AG04449 (cell line): Measurements from ENCODE around the gene AKTIP.
"Not testable (repeated sequence)": the region's sequence is repeated elsewhere in the genome, so short reads cannot be mapped to it uniquely, and the experiment has no call there.

Experiments
- CTCF ChIA-PET: fragments of 350-600 bp; formaldehyde crosslinking; extraction: SDS; loops from one replicate; lab custom pipeline; 2021; ENCODE audit warnings: antibody characterized with exemption; lab: Yijun Ruan, JAX
- POLR2A ChIA-PET: fragments of 400-600, 350-600 bp; formaldehyde crosslinking; extraction: SDS; loops from one replicate; lab custom pipeline; 2020; ENCODE audit warnings: antibody characterized with exemption, inconsistent platforms; lab: Yijun Ruan, JAX
- DNase-seq: peaks from one replicate; pipeline ENCODE4 v3.0.0-alpha.2; 2010; ENCODE audit warnings: low read depth, low spot score
- H3K4me3 ChIP-seq: 2 replicates; pipeline ENCODE4 v1.5.1; 2011; ENCODE audit warnings: low read depth, mild to moderate bottlenecking, control low read depth, low read length
- TF ChIP-seq, protein P1 (sequence below): IDR thresholded peaks from one replicate; pipeline ENCODE4 v1.5.1; 2011; ENCODE audit warnings: mild to moderate bottlenecking, moderate library complexity, low read length, control low read depth, inconsistent platforms; ENCODE audit not compliant: insufficient read depth; ENCODE audit errors: missing control alignments

Gene AKTIP

DNA sequence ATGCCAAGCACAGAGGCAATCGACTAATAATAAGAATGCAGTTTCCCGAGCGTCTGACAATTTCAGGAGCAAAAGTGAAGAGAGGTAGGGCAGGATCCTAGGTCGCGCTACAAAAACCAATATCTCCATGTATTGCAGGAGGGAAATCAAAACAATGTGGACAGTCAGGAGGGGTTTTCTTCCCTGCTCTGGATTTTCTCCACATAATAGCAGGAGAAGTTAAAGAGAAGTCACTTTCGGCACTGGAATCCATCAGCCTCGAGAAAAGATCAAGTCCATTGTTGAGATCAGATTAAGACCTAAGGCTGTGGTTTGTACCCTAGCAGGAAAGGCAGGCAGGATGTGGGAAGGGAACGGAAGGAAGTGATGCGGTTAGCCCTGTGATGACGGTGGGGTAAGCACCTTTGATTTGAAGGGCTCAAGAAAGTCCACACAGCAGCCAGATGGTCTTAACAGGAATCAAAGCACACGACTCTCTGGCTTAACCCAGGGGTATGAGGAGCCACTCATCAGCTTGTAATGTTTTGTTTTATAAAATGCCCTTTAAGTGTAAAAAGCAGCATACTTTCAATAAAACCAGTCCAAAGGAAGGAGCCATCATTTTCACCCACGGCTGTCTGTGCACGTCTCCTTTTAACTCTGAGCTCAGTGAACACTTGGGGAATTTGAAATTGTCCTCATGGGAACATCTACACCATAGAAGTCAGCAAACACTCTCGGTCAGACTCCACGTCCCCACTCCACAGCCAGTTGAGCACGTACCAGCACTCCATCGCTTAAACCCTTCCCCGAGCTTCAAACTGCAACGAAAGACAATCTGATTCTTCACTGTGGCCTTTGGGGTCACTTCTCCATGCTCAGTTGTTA is 15.8 kb upstream of the AKTIP start:
- POLR2A ChIA-PET: no interaction called here
- no peak overlapping the region for H3K4me3 ChIP-seq
- CTCF ChIA-PET: interaction anchor here (1.0 to 5.0 kb wide), 2 partner anchors 8 to 10 kb away, joined by 3 to 25 read pairs; no protein-coding TSS in a partner anchor
- DNase-seq: no peak
- TF ChIP-seq, protein P1, sequence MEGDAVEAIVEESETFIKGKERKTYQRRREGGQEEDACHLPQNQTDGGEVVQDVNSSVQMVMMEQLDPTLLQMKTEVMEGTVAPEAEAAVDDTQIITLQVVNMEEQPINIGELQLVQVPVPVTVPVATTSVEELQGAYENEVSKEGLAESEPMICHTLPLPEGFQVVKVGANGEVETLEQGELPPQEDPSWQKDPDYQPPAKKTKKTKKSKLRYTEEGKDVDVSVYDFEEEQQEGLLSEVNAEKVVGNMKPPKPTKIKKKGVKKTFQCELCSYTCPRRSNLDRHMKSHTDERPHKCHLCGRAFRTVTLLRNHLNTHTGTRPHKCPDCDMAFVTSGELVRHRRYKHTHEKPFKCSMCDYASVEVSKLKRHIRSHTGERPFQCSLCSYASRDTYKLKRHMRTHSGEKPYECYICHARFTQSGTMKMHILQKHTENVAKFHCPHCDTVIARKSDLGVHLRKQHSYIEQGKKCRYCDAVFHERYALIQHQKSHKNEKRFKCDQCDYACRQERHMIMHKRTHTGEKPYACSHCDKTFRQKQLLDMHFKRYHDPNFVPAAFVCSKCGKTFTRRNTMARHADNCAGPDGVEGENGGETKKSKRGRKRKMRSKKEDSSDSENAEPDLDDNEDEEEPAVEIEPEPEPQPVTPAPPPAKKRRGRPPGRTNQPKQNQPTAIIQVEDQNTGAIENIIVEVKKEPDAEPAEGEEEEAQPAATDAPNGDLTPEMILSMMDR: no peak

DNA sequence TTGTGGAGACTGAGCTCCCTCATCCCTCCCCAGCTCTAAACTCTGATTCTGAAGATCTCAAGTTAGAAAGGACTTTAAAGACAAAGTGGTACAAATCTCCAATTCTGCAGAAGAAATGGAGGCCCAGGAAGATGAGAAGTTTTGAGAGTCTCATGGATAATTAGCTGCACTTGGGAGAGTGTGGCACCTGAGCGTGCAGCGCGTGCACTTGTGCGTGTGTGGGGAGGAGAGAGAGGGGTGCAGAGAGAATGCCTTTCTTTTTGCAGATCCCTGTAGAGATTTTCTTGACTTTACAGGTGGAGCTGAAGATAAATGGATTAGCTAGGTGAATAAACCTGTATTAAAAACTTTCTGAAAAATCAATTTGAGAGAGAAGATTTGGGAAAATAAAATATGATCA is 14.8 kb upstream of the AKTIP start:
- ChIA-PET POLR2A (no interaction called here), CTCF (interaction anchor here (5.0 kb wide), 1 partner anchor 9 kb away, joined by 25 read pairs; no protein-coding TSS in a partner anchor)
- H3K4me3 ChIP-seq: no peak overlapping the region
- TF ChIP-seq, protein P1: no peak
- DNase-seq: no peak

DNA sequence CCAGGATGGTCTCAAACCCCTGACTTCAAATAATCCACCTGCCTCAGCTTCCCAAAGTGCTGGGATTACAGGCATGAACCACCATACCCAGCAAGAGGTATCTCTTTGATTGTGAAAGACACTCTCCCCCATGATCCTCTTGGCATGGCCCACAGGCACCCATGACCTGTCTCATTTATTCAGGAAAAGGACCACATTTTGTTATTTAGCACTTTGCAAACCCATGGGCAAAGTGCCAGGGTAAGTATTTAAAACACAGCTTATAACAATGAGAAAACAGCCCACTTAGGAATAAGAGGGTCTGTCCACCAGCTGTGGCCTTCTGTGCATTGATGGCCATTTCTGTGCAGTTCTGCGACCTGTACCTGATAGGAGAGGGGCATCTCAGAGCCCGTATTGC is 12.8 kb upstream of the AKTIP start:
- CTCF ChIA-PET: interaction anchor here (1.4 to 5.0 kb wide), 2 partner anchors 7 to 11 kb away, joined by 3 to 25 read pairs; no protein-coding TSS in a partner anchor
- DNase-seq: no peak
- POLR2A ChIA-PET: no interaction called here
- TF ChIP-seq, protein P1: no peak
- H3K4me3 ChIP-seq: no peak overlapping the region

DNA sequence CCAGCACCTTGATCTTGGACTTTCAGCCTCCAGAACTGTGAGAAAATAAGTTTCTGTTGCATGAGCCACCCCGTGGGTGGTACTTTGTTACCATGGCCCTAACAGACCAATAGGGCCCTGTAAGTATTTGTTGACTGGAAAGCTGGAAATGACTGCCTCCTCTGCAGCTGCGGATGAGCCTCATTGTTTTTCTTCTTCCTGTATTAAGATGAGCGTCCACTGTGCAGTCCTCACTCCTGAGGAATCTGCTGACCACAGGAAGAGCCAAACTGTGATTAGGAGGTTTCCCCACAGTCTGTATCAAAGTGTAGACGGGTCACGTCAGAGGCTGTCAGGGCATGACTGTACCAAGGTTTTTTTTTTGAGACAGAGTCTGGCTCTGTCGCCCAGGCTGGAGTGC is 12.2 kb upstream of the AKTIP start:
- no peak overlapping the region for H3K4me3 ChIP-seq
- no peak for DNase-seq
- POLR2A ChIA-PET: no interaction called here
- TF ChIP-seq, protein P1: no peak
- CTCF ChIA-PET: interaction anchor here (1.4 kb wide), 1 partner anchor 11 kb away, joined by 3 read pairs; no protein-coding TSS in a partner anchor

DNA sequence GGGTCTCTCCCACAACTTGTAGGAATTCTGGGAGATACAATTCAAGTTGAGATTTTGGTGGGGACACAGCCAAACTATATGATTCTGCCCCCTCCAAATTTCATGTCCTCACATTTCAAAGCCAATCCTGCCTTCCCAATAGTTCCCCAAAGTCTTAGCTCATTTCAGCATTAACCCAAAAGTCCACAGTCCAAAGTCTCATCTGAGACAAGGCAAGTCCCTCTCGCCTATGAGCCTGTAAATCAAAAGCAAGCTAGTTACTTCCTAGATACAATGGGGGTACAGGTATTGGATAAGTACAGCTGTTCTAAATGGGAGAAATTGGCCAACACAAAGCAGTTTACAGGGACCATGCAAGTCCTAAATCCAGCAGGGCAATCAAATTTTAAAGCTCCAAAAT is 9.8 kb upstream of the AKTIP start:
- POLR2A ChIA-PET, DNase-seq, H3K4me3 ChIP-seq: not testable (repeated sequence)
- CTCF ChIA-PET: interaction anchor here (1.5 kb wide), 1 partner anchor 14 kb away, joined by 3 read pairs; no protein-coding TSS in a partner anchor

DNA sequence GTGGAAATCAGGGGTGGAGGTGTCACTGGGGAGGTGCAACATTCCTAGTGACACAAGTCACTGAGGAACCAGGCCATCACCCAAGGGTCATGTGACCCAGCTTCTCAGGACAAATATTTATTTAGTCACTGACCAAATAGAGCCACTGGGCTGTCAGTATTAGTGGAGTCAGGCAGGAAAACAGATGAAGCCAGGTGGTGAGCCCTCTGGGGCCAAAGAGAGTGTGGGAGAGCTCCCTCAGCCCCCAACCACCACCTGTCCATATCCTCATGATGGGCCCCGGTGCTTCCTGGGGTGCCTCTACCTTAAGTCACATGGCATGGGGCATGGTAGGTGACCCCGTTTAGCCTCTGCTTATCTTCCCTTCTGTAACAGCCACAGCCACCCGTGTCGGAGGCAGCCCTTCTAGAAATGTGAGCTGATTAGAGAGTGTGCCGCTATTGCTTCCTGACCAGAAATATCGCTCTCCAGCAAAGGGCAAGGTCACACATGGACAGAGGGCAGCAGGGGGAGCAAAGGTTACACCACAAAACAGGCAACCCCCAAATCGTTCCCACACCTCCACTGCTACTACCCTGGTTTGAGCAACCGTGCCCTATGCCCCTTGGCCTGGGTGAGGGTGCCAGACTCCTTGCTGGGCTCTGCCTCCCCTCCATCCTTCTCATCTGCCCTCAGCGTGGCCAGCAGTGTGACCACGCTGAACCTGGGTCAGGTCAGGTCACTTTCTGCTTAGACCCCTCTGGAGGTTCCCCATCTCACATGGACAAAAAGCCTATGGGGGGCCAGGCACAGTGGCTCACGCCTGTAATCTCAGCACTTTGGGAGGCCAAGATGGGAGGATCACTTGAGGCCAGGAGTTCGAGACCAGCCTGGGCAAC is 8.6 kb upstream of the AKTIP start:
- CTCF ChIA-PET: interaction anchor here (1.5 kb wide), 1 partner anchor 13 kb away, joined by 3 read pairs; no protein-coding TSS in a partner anchor
- H3K4me3 ChIP-seq: no peak overlapping the region
- POLR2A ChIA-PET: no interaction called here
- no peak for DNase-seq
- TF ChIP-seq, protein P1: no peak
